ENCODE measurements around the gene LIN9.
A peak's percentile ranks its signal among the peaks of the same experiment; 100 is the strongest.
"Not testable (repeated sequence)": the region's sequence is repeated elsewhere in the genome, so short reads cannot be mapped to it uniquely, and the experiment has no call there.

LIN9 gene

GRCh38 chr1:226211181-226211821 lies 97.7 kb downstream of the LIN9 start:
- DNase-seq (ENCODE audit: low read depth in 2 of 2) = no peak

- DNase-seq (ENCODE audit: low read depth in 2 of 2) = no peak
Measured at GRCh38 chr1:226210571-226211176, 98.3 kb downstream of the LIN9 start.

- DNase-seq (ENCODE audit: low read depth in 2 of 2) = no peak
Measured at GRCh38 chr1:226209307-226210059, 99.5 kb downstream of the LIN9 start.

GRCh38 chr1:226207048-226207447 lies 101.9 kb downstream of the LIN9 start:
- DNase-seq (ENCODE audit: low read depth in 2 of 2) = no peak

GRCh38 chr1:226204198-226204597 lies 104.8 kb downstream of the LIN9 start:
- DNase-seq (ENCODE audit: low read depth in 2 of 2) = no peak

- no peak for DNase-seq (ENCODE audit: low read depth in 2 of 2)
Measured at GRCh38 chr1:226203655-226204054, 105.3 kb downstream of the LIN9 start.

GRCh38 chr1:226203240-226203639 lies 105.7 kb downstream of the LIN9 start:
- DNase-seq (ENCODE audit: low read depth in 2 of 2) = no peak

- not testable (repeated sequence) for DNase-seq (ENCODE audit: low read depth in 2 of 2)
Measured at GRCh38 chr1:226202666-226203065, 106.3 kb downstream of the LIN9 start.

- DNase-seq (ENCODE audit: low read depth in 2 of 2) = no peak
Measured at GRCh38 chr1:226202246-226202645, 106.7 kb downstream of the LIN9 start.

GRCh38 chr1:226201029-226201593 lies 107.9 kb downstream of the LIN9 start:
- no peak for DNase-seq (ENCODE audit: low read depth in 2 of 2)

GRCh38 chr1:226199971-226200370 lies 109.0 kb downstream of the LIN9 start:
- no peak for DNase-seq (ENCODE audit: low read depth in 2 of 2)

- no peak for DNase-seq (ENCODE audit: low read depth in 2 of 2)
Measured at GRCh38 chr1:226195144-226195543, 113.8 kb downstream of the LIN9 start.

- no peak for DNase-seq (ENCODE audit: low read depth in 2 of 2)
Measured at GRCh38 chr1:226187380-226187779, 121.6 kb downstream of the LIN9 start.

- DNase-seq (ENCODE audit: low read depth in 2 of 2) = no peak
Measured at GRCh38 chr1:226187019-226187322, 122.0 kb downstream of the LIN9 start.

- DNase-seq (ENCODE audit: low read depth in 2 of 2) = peak; percentile 71 to 76
Measured at GRCh38 chr1:226186124-226187018, 122.6 kb downstream of the LIN9 start, which contains the start of gene ACBD3. Gene ACBD3 (minus strand): TSS chr1:226186741. CDS start chr1:226186675, 66 bp downstream.

GRCh38 chr1:226185141-226186036 lies 123.6 kb downstream of the LIN9 start:
- no peak for DNase-seq (ENCODE audit: low read depth in 2 of 2)

GRCh38 chr1:226181996-226182714 lies 126.8 kb downstream of the LIN9 start:
- DNase-seq (ENCODE audit: low read depth in 2 of 2) = no peak

Measured in stimulated activated CD8-positive, alpha-beta memory T cell treated with anti-CD3 and anti-CD28 coated beads, Interleukin-2, amount 100 ng/mL, for 48 hours (primary cell).